ENCODE measurements around the gene CTNNA2.

CTNNA2 gene

GRCh38 chr2:80238692-80239469 lies 726.0 kb downstream of the CTNNA2 start:
- TF ChIP-seq REST (IDR thresholded peaks at IDR 0.05; ENCODE audit: low read depth) (no peak), EGR1 (IDR thresholded peaks at IDR 0.05) (no peak), RAD21 (IDR thresholded peaks at IDR 0.05; ENCODE audit: low read depth) (no peak)

- no peak for TF ChIP-seq NFIC (IDR thresholded peaks at IDR 0.05)
- TF ChIP-seq CREB1 (IDR thresholded peaks at IDR 0.05; ENCODE audit: low read depth), result no peak
- TF ChIP-seq EP300 (IDR thresholded peaks at IDR 0.05; ENCODE audit: borderline replicate concordance), result no peak
- no peak for TF ChIP-seq CEBPB (IDR thresholded peaks at IDR 0.05)
- no peak for TF ChIP-seq FOXM1 (IDR thresholded peaks at IDR 0.05; ENCODE audit: borderline replicate concordance, low read depth)
- no peak for TF ChIP-seq TCF12 (IDR thresholded peaks at IDR 0.05; ENCODE audit: low read depth)
- TF ChIP-seq EGR1 (IDR thresholded peaks at IDR 0.05), result no peak
- no peak for TF ChIP-seq YY1 (IDR thresholded peaks at IDR 0.05; ENCODE audit: low read depth)
Measured at GRCh38 chr2:80242355-80242910, 729.6 kb downstream of the CTNNA2 start.

- TF ChIP-seq ZBTB7A (IDR thresholded peaks at IDR 0.05; ENCODE audit: low read depth) (no peak), CREB1 (IDR thresholded peaks at IDR 0.05; ENCODE audit: low read depth) (no peak), MAX (IDR thresholded peaks at IDR 0.05) (no peak), EP300 (IDR thresholded peaks at IDR 0.05; ENCODE audit: borderline replicate concordance) (no peak), TEAD4 (IDR thresholded peaks at IDR 0.05) (no peak), TAF1 (IDR thresholded peaks at IDR 0.05; ENCODE audit: low read depth) (no peak), TCF12 (IDR thresholded peaks at IDR 0.05; ENCODE audit: low read depth) (no peak), YY1 (IDR thresholded peaks at IDR 0.05; ENCODE audit: low read depth) (no peak), REST (IDR thresholded peaks at IDR 0.05; ENCODE audit: low read depth) (no peak), CEBPB (IDR thresholded peaks at IDR 0.05) (no peak), NFIC (IDR thresholded peaks at IDR 0.05) (no peak), USF1 (IDR thresholded peaks at IDR 0.05) (no peak), EGR1 (IDR thresholded peaks at IDR 0.05) (no peak), FOXM1 (IDR thresholded peaks at IDR 0.05; ENCODE audit: borderline replicate concordance, low read depth) (no peak), RAD21 (IDR thresholded peaks at IDR 0.05; ENCODE audit: low read depth) (no peak)
Measured at GRCh38 chr2:80244905-80245584, 732.2 kb downstream of the CTNNA2 start.

- TF ChIP-seq TCF12 (IDR thresholded peaks at IDR 0.05; ENCODE audit: low read depth) (no peak), CEBPB (IDR thresholded peaks at IDR 0.05) (no peak), TAF1 (IDR thresholded peaks at IDR 0.05; ENCODE audit: low read depth) (no peak), EGR1 (IDR thresholded peaks at IDR 0.05) (no peak), USF1 (IDR thresholded peaks at IDR 0.05) (no peak), YY1 (IDR thresholded peaks at IDR 0.05; ENCODE audit: low read depth) (no peak), REST (IDR thresholded peaks at IDR 0.05; ENCODE audit: low read depth) (no peak), EP300 (IDR thresholded peaks at IDR 0.05; ENCODE audit: borderline replicate concordance) (no peak), RAD21 (IDR thresholded peaks at IDR 0.05; ENCODE audit: low read depth) (no peak), ZBTB7A (IDR thresholded peaks at IDR 0.05; ENCODE audit: low read depth) (no peak), NFIC (IDR thresholded peaks at IDR 0.05) (no peak), MAX (IDR thresholded peaks at IDR 0.05) (no peak), CREB1 (IDR thresholded peaks at IDR 0.05; ENCODE audit: low read depth) (no peak)
Measured at GRCh38 chr2:80246534-80246933, 733.7 kb downstream of the CTNNA2 start.
